HL-60/S4 (cell line): ENCODE measurements around the gene CHAD.
"Not testable (repeated sequence)": the region's sequence is repeated elsewhere in the genome, so short reads cannot be mapped to it uniquely, and the experiment has no call there.

Experiments used
- in situ Hi-C: fragments of 300-500 bp; cut with MboI; formaldehyde crosslinking; loops from 2 replicates; pipeline ENCODE4 v1.14.3; 2022; ENCODE audit warnings: low sequenced_read_pairs

Gene CHAD

DNA sequence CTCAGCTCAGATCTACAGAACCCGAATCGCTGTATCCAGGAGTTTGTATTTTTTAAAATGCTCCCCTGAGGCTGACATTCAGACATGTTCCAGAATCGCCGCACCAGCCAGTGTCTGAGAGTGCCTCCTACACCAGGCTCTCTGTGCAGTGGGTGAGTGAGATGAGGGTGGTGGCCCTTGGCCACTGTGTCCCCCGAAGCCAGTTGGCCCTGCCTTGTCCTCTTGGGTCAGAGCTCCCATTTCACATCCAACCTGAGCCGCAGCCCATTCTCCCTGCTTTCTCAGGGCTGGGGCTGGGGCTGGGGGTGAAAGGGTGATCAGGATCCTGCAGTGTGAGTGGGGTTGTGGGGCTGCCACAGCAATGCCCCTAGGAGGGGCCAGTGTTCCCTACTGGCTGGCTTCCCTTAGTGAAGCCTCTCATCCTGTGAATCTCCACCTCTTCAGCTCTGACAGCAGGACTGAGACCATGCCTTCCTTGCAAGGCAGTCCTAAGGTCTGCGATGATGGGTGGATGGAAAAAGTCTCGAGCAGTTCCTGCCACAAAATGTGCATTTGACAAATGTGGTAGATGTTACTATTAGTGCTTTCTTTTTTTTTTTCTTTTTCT, 26.6 kb upstream of the CHAD start:
- in situ Hi-C loops, result no loop called here

DNA sequence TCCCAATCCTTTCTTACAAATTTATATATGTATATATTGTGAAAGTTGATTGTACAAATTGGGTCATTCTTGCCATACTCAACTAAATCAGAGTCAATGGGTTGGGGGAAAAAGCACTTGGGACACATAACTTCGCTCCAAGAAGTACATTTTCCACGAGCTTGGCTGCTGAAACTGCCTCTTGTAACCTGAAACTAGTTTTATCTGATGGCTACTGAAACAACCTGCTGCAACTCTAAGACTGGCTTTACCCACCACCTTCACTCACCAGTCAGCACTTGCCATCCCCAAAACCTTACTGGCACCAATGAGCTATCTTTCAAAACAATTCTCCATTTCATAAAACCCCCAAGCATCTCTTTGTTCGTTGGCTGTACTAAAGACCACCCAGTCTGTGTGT, 25.1 kb upstream of the CHAD start:
- in situ Hi-C loops, result no loop called here

DNA sequence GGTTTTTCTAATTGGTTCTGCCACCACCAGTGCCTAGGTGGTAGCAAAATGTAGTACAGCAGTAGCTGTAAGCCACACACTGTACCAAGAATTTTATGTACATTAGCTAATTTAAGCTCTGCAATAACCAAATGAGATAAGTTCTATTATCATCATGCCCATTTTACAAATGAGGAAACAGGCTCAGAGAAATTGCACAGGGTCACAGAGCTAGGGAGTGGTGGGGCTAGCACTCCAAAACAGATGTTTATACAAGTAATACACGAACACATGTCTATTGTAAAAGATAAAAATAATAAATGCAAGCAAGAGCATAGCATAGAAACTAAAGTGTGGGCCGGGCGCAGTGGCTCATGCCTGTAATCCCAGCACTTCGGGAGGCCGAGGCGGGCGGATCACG, 23.5 kb upstream of the CHAD start:
- in situ Hi-C loops, result no loop called here

DNA sequence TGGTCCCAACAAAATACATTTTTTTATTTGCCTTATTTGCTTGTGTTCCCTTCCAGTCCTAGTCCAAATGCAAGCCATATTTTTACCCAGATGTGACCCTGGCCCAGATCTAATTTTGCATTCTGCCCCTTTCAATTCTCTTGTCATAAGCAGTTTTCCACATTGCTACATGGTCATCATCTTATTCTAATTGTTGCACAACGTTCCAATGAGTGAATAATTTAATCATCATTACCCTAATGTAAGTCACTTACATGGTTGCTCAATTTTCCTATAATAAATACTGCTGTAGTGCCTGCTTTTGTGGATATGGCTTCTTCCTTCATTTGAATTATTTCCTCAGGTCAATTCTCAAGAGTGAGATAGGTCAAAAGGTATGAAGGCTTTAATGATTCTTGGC, 22.8 kb upstream of the CHAD start:
- in situ Hi-C loops, result no loop called here

DNA sequence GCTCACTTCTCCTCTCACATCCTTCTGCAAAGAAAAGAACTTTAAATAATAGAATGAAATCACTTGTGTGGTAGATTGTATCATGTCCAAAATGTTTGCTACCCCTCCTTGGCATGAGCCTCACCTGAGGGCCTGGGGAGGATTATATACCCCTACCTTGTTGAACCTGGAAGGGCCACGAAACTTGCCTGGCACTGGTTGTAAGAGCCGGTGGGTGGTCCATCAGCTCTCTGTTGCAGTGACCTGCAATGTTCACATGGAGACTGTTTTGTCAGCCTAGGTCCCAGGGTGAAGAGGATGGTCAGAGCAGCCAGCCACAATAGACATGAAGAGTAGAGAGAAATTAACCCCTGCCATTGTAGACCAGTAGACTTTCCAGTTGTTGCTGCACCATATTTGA, 20.2 kb upstream of the CHAD start:
- in situ Hi-C loops, result no loop called here

DNA sequence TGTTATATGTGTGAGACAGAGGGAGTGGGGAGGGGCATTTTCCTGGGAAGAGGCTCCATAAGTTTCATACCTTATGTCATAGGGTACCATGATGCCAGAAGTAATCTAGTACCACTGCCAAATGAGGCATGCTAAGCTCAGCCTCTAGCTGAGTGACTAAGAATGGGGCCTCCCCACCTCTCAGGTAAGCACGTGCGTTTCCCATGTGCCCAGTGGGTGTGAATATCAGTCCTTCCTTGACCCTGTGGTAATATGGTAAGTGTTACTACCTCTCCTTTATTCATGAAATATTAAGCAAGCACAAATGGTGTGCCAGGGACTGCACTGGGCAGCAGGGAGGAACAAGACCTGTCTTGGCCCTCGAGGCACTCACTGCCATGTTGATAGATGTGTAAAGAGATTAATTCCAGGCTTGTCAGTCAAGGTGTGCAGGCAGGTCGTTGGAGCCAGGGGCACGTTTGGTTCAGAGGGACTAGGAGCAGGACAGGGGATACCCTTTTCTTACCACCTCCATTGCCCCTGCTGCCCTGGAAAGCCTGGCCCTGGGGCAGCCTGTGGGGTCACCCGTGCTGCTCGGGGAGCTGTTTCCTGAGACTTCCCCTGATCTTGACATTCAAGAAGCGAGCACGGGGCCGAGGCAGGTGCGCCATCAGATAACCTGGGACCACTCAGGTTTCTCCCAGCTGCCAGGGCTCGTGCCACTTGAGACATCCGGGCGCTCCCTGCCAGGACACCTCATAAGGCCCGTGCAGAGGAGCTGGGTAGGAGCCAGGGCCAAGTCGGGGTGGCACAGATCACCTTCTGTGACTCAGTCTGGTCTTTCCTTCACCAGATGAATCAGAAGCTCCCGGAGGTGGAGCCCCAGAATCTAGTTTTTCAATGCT, 18.8 kb upstream of the CHAD start:
- in situ Hi-C loops, result no loop called here

DNA sequence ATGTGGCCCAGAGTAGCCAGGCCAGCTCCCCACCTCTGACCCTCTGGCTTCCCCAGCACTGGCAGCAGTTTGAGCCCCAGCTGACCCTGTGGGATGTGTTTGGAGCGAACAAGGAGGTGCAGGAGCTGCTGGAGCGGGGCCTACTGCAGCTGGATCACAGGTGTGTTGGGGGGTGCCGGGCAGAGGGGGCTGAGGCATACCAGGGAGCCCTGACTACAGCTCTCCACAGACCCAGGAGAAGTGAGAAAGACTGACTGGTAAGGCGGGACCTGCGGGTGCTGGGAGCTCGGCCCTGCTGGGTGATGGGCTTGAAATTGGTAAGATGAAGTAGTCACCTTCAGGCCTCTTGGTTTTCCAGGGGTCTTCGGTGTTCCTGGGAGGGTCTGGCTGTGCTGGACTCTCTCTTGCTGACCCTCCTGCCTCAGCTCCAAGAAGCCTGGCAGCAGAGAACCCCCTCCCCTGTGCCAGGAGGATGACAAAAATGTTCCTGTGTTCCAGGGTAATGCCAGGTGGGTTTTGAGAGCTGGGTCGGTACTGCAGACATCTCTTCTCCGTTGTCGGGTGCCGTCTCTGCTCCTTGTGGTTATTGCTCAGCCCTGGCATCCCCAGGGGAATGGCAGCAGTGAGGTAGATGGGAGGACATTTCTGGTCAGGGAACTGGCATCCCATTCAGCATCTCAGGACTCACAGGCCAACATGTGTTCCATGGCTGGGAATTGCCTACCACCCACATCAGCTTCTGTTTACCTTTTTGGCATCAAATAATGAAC, 15.9 kb upstream of the CHAD start:
- in situ Hi-C loops, result no loop called here

DNA sequence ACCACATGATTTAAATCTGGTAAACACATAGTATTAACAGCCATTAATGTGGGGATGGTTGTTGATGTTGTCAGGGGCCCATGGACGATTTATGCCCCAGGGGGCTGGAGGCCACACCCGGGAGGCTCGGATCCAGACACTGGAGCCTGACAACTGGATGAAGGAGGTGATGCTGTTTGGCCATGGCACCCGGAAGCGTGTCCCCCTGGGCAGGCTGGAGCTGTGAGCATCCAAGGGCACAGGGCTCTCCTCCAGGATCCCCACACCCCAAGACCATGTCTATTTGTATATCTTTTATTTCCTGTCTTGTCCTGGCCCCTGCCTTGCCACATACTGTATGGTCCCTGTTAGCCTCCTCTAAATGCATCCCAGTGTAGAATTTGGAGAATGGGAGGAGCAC, 14.6 kb upstream of the CHAD start:
- in situ Hi-C loops, result no loop called here

DNA sequence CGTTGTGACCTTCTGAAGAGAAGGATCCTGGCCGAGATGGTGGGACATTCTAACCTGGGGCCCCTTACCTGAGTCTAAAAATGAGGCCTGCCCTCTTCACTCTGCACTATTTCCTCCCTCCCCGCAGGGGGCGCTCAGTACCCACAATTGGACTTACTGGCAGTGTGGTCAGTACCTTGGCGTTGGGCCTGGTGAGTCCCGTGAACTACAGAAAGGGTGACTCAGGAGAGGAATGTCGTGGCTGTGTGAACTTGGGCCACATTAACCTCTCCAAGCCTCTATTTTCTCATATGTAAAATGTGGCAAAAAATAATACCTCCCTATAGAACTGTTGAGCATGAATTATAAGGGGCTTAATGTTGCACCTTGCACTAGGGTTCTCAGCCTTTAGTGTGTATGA, 13.8 kb upstream of the CHAD start:
- in situ Hi-C loops, result no loop called here

DNA sequence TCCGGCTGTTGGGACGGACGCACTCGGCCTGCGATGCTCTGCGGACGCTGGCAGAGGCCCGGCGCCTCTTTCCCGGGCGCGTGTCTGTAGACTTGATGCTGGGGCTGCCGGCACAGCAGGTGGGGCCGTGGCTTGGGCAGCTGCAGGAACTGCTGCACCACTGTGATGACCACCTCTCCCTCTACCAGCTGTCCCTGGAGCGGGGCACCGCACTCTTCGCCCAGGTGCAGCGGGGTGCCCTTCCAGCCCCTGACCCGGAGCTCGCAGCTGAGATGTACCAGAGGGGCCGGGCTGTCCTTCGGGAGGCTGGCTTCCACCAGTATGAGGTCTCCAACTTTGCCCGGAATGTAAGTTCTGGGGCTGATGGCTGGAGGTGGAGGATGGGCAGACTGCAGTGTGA, 13.4 kb upstream of the CHAD start:
- in situ Hi-C loops, result no loop called here

DNA sequence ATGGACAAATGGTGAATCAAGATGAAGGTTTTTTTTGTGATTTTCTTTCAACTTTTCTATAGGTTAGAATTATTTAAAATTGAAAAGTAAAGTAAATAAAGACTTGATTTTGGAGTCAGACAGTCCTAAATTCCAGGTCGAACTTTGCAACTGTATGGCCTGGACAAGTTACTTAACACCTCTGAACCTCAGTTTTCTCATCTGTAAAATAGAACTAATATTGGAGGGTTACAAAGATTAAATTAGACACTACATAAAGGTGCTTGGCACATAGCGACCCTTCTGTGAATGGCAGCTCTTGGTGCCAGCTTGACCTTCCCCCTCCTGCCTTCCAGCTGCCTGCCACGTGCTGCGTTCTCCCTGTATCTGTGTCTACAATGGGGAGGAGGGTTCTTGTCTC, 13.0 kb upstream of the CHAD start:
- in situ Hi-C loops, result no loop called here

DNA sequence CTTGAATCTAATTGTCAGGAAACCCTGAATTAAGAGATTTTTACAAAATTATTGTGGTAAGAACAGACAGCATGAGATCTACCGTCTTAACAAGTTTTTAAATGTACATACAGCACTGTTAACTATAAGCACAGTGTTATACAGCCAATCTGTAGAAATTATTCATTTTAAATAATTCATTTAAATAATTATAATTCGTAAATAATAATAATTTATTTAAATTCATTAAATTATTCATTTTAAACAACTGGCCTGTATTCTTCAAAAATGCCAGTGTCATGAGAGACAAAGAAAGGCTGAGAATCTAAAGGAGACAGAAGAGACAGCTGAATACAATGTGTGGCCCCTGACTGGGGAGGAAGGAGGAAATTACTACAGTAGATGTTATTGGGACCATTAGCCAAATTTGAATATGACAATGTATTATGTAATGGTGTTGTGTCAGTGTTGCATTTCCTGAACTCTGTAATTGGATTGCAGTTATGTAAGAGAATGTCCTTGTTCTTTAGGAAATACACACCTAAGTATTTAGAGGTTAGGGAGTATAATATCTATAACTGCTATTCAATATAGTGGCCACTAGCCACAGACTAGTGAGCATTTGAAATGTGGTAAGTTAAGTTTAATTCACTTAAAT, 12.3 kb upstream of the CHAD start:
- in situ Hi-C loops, result no loop called here

DNA sequence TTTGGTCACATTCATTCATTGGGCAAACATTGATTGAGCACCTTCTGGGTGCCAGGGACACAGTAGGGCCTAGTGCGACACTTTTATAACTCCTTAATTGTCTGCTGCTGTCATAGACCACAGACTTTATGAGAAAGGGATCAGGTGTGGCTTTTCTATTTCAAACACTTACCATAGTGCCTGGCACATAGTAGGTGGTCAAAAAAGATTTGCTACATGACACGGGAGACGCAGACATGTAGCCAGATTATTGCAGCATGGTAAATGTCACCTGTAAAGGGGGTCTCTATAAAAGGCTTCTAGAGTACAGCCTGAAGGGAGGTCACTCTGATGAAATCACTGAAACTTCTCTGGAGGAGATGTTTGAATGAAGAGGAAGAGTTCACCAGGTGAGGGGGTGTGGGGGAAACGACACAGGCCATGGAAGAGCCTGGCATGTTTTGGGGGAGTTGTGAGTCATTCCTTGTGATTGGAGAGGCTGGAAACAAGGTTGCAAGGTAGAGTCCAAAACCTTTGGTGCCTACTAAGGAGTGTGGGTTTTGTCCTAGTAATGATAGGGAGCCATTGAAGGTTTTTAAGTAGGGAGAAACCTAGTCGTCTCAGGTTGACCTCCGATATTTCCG, 11.6 kb upstream of the CHAD start:
- in situ Hi-C loops, result no loop called here

DNA sequence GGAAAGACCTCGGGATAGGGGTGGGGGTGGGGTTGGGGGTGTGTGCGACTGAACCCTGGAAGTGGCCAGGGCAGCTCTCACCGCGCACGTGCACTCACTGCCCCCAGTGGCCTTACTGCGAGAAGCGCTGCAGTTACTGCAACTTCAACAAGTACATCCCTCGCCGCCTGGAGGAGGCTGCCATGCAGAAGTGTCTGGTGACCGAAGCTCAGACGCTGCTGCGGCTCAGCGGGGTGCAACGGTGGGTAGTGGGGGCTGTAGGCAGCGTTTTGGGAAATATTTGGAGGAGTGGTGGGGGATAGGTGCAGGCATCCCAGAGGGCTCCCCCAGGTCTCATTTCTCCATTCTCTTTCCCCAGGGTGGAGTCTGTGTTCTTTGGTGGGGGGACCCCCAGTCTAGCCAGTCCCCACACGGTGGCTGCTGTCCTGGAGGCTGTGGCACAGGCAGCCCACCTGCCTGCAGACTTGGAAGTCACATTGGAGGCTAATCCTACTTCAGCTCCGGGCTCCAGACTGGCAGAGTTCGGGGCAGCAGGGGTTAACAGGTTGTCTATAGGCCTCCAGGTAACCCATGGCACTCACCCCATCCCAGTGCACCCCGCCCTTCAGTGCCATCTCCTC, 11.0 kb upstream of the CHAD start:
- in situ Hi-C loops, result no loop called here

DNA sequence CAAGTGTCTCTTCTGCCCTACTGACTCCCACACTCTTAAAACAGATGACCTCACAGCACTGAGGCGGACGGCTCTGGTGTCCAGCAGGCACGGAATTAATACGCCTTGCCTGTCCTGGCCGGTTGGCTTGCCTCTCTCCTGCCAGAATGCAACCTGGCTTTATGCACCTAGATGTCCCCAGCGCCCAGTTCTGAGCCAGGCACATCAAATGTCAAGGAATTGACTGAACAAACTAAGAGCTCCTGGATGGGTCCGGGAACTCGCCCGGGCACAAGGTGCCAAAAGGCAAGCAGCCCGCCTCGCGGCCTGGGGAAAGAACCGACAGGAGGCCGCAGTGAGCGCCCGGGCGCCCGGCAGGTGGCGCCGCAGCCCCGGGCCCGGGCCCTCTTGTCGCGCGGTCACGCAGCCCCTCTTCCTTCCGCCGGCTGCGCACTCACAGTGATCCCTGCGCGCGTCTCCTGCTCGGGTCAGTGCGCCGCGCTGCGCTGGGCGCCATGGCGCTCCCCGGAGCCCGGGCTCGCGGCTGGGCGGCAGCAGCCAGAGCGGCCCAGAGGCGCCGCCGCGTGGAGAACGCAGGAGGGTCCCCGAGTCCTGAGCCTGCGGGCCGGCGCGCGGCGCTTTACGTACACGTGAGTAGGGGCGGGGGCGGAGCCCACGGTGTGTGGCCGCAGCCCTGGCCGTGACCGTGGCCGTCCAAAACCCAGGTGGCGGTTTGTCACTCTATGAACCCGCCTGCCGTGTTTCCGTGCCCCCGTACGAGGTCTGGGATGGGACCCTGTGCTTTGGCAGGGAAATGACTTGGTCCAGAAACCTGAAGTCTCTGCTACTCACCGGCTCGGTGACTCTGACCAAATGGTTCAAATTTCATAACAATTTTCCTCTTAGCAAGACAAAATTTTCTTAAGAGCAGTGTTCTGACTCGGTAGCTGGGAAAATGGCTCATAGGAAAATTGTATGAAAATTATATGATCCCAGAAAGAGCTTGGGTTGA, 10.0 kb upstream of the CHAD start, which contains the start of gene RSAD1:
RSAD1 (plus strand) TSS at position 470 of the 991 bp plus-strand sequence; CDS start at position 495, 25 bp downstream.
- in situ Hi-C loops, result no loop called here

DNA sequence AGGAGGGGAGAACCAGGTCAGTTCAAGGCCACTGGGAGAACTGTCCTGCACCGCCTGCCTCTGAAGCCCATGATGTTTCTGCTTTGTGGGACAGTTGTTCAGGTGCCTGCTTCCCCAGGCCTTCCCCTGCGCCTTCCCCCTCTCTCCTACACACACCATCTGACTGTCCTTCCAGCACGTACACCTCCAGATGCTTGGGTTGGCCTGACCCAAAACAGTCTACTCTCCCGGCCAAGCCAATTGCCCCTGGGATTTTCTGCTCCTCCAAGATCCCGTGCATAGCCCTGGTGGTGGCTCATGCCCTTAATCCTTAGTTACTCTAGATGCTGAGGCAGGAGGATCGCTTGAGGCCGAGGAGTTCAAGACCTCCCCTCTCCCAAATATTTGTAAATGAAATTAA, 9.3 kb upstream of the CHAD start:
- in situ Hi-C loops, result no loop called here

DNA sequence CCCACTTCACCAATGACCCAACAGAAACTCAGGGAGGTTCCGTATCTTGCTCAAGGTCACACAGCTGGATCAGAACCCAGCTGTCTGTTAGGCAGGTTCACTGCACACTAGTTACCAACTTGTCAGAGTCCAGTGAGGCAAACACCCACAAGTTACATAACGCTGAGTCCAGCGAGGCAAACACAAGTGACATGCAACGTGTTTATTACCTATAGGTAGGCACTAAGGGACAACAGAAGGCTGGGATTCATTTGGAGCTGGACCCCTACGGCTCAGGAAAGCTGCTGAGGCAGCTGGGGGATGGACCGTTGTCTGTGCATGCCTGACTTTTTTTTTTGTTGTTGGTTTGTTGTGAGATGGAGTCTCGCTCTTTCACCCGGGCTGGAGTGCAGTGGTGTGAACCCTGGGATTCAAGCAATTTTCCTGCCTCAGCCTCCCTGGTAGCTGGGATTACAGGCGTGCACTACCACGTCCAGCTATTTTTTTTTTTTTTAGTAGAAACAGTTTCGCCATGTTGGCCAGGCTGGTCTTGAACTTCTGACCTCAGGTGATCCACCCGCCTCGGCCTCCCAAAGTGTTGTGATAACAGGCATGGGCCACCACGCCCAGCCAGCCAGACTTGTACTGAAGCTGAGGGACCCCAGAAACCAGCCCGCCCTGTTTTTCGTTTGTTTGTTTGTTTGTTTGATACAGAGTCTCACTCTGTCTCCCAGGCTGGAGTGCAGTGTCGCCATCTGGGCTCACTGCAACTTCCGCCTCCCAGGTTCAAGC, 8.1 kb upstream of the CHAD start:
- in situ Hi-C loops, result no loop called here

DNA sequence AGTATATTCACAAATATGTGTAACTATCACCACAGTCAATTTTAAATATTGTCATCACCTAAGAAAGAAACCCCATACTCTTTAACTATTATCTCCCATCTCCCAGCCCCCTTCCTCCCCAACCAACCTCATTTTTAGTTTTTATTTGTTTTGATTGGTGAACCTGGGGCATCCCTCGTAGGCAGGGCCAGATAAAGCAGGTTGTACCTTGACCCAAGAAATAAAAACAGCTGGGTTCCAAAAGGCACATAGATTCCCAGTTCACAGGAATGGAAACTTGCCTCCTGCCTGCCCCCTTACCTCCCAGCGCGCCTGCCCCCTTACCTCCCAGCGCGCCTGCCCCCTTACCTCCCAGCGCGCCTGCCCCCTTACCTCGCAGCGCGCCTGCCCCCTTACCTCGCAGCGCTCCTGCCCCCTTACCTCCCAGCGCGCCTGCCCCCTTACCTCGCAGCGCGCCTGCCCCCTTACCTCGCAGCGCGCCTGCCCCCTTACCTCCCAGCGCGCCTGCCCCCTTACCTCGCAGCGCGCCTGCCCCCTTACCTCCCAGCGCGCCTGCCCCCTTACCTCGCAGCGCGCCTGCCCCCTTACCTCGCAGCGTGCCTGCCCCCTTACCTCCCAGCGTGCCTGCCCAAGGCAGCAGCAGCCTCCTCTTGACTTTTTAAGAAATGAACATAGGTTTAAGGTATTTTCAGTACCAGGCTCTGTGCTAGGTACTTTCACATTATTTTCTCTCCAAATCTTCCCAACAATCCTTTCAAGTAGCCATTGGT, 7.3 kb upstream of the CHAD start:
- in situ Hi-C loops, result not testable (repeated sequence)
